Common myeloid progenitor, CD34-positive (primary cell): ENCODE data around the gene COA5.
"Not testable (repeated sequence)": the region's sequence is repeated elsewhere in the genome, so short reads cannot be mapped to it uniquely, and the experiment has no call there.

Experiments used
- CTCF ChIA-PET: fragments of 350-600 bp; sonication (Branson Sonifier 250); formaldehyde crosslinking; loops from one replicate; lab custom pipeline; 2021; ENCODE audit warnings: antibody characterized with exemption; lab: Charles Lee
- POLR2A ChIA-PET: fragments of 350-600 bp; sonication (Branson Sonifier 250); formaldehyde crosslinking; loops from one replicate; lab custom pipeline; 2021; ENCODE audit warnings: antibody characterized with exemption; lab: Charles Lee
- DNase-seq, 3 donors: peaks; one replicate each; pipeline versions ENCODE4 v3.0.0 to v3.0.0-alpha.2; 2013
- H3K27ac ChIP-seq, 2 experiments: 1 replicate in 1 of 2; 2 replicates in 1 of 2; pipeline ENCODE4 v1.7.0; 2013; ENCODE audit warnings: inconsistent platforms in 2 of 2, low read length in 2 of 2, mild to moderate bottlenecking in 2 of 2, low read depth in 1 of 2, moderate library complexity in 1 of 2; ENCODE audit not compliant: severe bottlenecking in 2 of 2, insufficient read depth in 1 of 2, poor library complexity in 1 of 2
- H3K27me3 ChIP-seq, 5 experiments: replicated peaks in 2 of 5; 1 replicate in 3 of 5; 2 replicates in 2 of 5; pipeline versions ENCODE4 v1.6.1 to v1.7.0; 2013; ENCODE audit warnings: low read length in 4 of 5, mild to moderate bottlenecking in 2 of 5, moderate library complexity in 2 of 5, inconsistent platforms in 1 of 5; ENCODE audit not compliant: insufficient read depth in 5 of 5, control insufficient read depth in 4 of 5
- H3K36me3 ChIP-seq, 4 experiments: 1 replicate in 2 of 4; 2 replicates in 2 of 4; pipeline versions ENCODE4 v1.6.1 to v1.7.0; 2013; ENCODE audit warnings: low read length in 3 of 4, control low read depth in 1 of 4, mild to moderate bottlenecking in 1 of 4; ENCODE audit not compliant: control insufficient read depth in 4 of 4, insufficient read depth in 4 of 4
- H3K4me1 ChIP-seq, 4 experiments: 1 replicate in 3 of 4; 2 replicates in 1 of 4; pipeline versions ENCODE4 v1.6.1 to v1.7.1; 2013; ENCODE audit warnings: low read length in 3 of 4, mild to moderate bottlenecking in 3 of 4, control low read depth in 1 of 4, inconsistent platforms in 1 of 4, moderate library complexity in 1 of 4; ENCODE audit not compliant: control insufficient read depth in 4 of 4, insufficient read depth in 4 of 4; ENCODE audit errors: control extremely low read depth in 1 of 4
- H3K4me3 ChIP-seq, 7 experiments: 1 replicate in 4 of 7; 2 replicates in 3 of 7; pipeline versions ENCODE4 v1.5.1 to v1.7.0; 2013; ENCODE audit warnings: mild to moderate bottlenecking in 7 of 7, low read length in 6 of 7, moderate library complexity in 6 of 7, inconsistent platforms in 2 of 7, low read depth in 2 of 7, control low read depth in 1 of 7; ENCODE audit not compliant: insufficient read depth in 4 of 7, control insufficient read depth in 1 of 7; ENCODE audit errors: extremely low read depth in 1 of 7
- H3K9me3 ChIP-seq, 5 experiments: 1 replicate in 4 of 5; 2 replicates in 1 of 5; pipeline versions ENCODE4 v1.6.1 to v1.7.1; 2013; ENCODE audit warnings: low read length in 4 of 5, mild to moderate bottlenecking in 2 of 5, inconsistent platforms in 1 of 5, low read depth in 1 of 5, moderate library complexity in 1 of 5; ENCODE audit not compliant: control insufficient read depth in 4 of 5, insufficient read depth in 2 of 5; ENCODE audit errors: control extremely low read depth in 1 of 5
- WGBS: methylation state at CpG from one replicate; pipeline ENCODE4 v1.1.5; 2013; ENCODE audit not compliant: insufficient coverage; 5-methylcytosine and 5-hydroxymethylcytosine counted together

Gene COA5

GRCh38 chr2:98594665-98595064 is 13.6 kb downstream of the COA5 start:
- H3K36me3 ChIP-seq = peaks cover 7 to 43% (median 27%) of the 10 kb centered on the region in 4 experiments
- H3K4me3 ChIP-seq, POLR2A ChIA-PET, H3K4me1 ChIP-seq, DNase-seq, H3K9me3 ChIP-seq, H3K27ac ChIP-seq, H3K27me3 ChIP-seq, CTCF ChIA-PET: not testable (repeated sequence)
- WGBS = no CpG with 5 or more reads among the region's 4 CpGs

- ChIA-PET POLR2A (no interaction called here), CTCF (interaction anchor here (1.4 kb wide), 1 partner anchor 12 kb away, joined by 3 read pairs; no protein-coding TSS in a partner anchor)
- over 99% methylated on average over 8 of the region's 8 CpGs for WGBS
Measured at GRCh38 chr2:98592565-98592964, 15.7 kb downstream of the COA5 start.

GRCh38 chr2:98589489-98589888 is 18.8 kb downstream of the COA5 start:
- POLR2A ChIA-PET = no interaction called here
- Histone ChIP-seq H3K9me3 (peaks cover 0 to 4% (median 2%) of the 10 kb centered on the region in 5 experiments), H3K4me3 (no peak overlapping the region), H3K36me3 (peaks cover 0 to 43% (median 20%) of the 10 kb centered on the region in 4 experiments), H3K4me1 (no peaks in the 10 kb centered on the region), H3K27ac (no peak overlapping the region), H3K27me3 (no peaks in the 10 kb centered on the region)
- WGBS = 95% methylated on average over 2 of the region's 4 CpGs
- CTCF ChIA-PET = interaction anchor here (1.0 kb wide), 1 partner anchor 8 kb away, joined by 4 read pairs; no protein-coding TSS in a partner anchor
- DNase-seq = no peak

More at GRCh38 chr2:98592565-98592964, 15.7 kb downstream of the COA5 start:
- DNase-seq = no peak
- H3K36me3 ChIP-seq = peaks cover under 1 to 41% (median 20%) of the 10 kb centered on the region in 4 experiments
- H3K9me3 ChIP-seq = peaks cover 0 to 4% (median 2%) of the 10 kb centered on the region in 5 experiments
- H3K4me3 ChIP-seq = no peak overlapping the region
- no peak overlapping the region for H3K27ac ChIP-seq
- H3K27me3 ChIP-seq = no peaks in the 10 kb centered on the region
- no peaks in the 10 kb centered on the region for H3K4me1 ChIP-seq

GRCh38 chr2:98588880-98589431 is 19.4 kb downstream of the COA5 start:
- no peaks in the 10 kb centered on the region for H3K27me3 ChIP-seq
- H3K36me3 ChIP-seq = peaks cover 0 to 47% (median 23%) of the 10 kb centered on the region in 4 experiments
- no peak overlapping the region for H3K27ac ChIP-seq
- 97% methylated on average over 3 of the region's 4 CpGs for WGBS
- no peaks in the 10 kb centered on the region for H3K4me1 ChIP-seq
- ChIA-PET POLR2A (no interaction called here), CTCF (no interaction called here)
- H3K9me3 ChIP-seq = peaks cover 0 to 3% (median 0%) of the 10 kb centered on the region in 5 experiments
- DNase-seq = no peak
- no peak overlapping the region for H3K4me3 ChIP-seq

- Histone ChIP-seq H3K4me3 (no peak overlapping the region), H3K9me3 (no peaks in the 10 kb centered on the region), H3K36me3 (peaks cover 2 to 48% (median 33%) of the 10 kb centered on the region in 4 experiments), H3K27ac (no peak overlapping the region), H3K4me1 (no peaks in the 10 kb centered on the region), H3K27me3 (no peaks in the 10 kb centered on the region)
- DNase-seq = no peak
- ChIA-PET POLR2A (interaction anchor here (0.5 kb wide), 1 partner anchor 380 kb away, joined by 4 read pairs; no protein-coding TSS in a partner anchor), CTCF (interaction anchor here (1.1 to 1.9 kb wide), 3 partner anchors 14 to 18 kb away, joined by 3 to 5 read pairs (median 3); no protein-coding TSS in a partner anchor)
- WGBS = 93% methylated on average over 3 of the region's 6 CpGs
Measured at GRCh38 chr2:98586551-98587140, 21.7 kb downstream of the COA5 start.

- H3K36me3 ChIP-seq = peaks cover 2 to 51% (median 30%) of the 10 kb centered on the region in 4 experiments
- ChIA-PET POLR2A (no interaction called here), CTCF (interaction anchor here (0.6 to 1.9 kb wide), 3 partner anchors 13 to 29 kb away, joined by 3 to 5 read pairs (median 3); no protein-coding TSS in a partner anchor)
- no peaks in the 10 kb centered on the region for H3K9me3 ChIP-seq
- no peak for DNase-seq
- H3K4me1 ChIP-seq = no peaks in the 10 kb centered on the region
- WGBS = 92% methylated on average over 9 of the region's 10 CpGs
- H3K27ac ChIP-seq = no peak overlapping the region
- no peak overlapping the region for H3K4me3 ChIP-seq
- H3K27me3 ChIP-seq = no peaks in the 10 kb centered on the region
Measured at GRCh38 chr2:98585386-98585785, 22.9 kb downstream of the COA5 start.
